ENCODE results near the gene PRCC. TPM values are rescaled to one million over a fixed set of nuclear protein-coding genes. Genes with fewer than 3 reads are reported as not detected.

The PRCC gene
- total and polyA plus RNA-seq, 2 of the 13 experiments (the other 11 are each of a cell fraction or from before 2014, with no cell fraction given) = 24.2 to 40.5 TPM

GRCh38 chr1:156754219-156754618, 13.1 kb upstream of the PRCC start:
- Histone ChIP-seq H3K4me3 (replicated peaks in 1 of 3; ENCODE audit: insufficient read depth in 1 of 3, low read depth in 2 of 3, low read length in 3 of 3) (no peak overlapping the region), H3K9me3 (ENCODE audit: low read length) (no peaks in the 10 kb centered on the region), H3K36me3 (replicated peaks in 1 of 2; ENCODE audit: control insufficient read depth in 1 of 2, insufficient read depth in 2 of 2, low read length in 2 of 2) (no peaks in the 10 kb centered on the region), H3K4me1 (ENCODE audit: insufficient read depth, low read length) (peaks cover 17% of the 10 kb centered on the region), H3K27me3 (ENCODE audit: control insufficient read depth in 1 of 2, insufficient read depth in 2 of 2, low read length in 2 of 2) (no peaks in the 10 kb centered on the region; a peak in 1 of 5 replicates), H2AFZ (ENCODE audit: low read length) (no peak overlapping the region), H3K4me2 (ENCODE audit: low read depth, low read length) (no peak overlapping the region), H4K20me1 (ENCODE audit: insufficient read depth, low read length) (no peaks in the 10 kb centered on the region), H3K27ac (ENCODE audit: extremely low read length, insufficient read depth, low read length) (no peak overlapping the region), H3K9ac (ENCODE audit: insufficient read depth, low read depth, low read length) (no peak overlapping the region), H3K79me2 (ENCODE audit: insufficient read depth, low read length) (peaks cover 29% of the 10 kb centered on the region)
- intact Hi-C loops (cut with micrococcal nuclease; ENCODE audit: unreplicated experiment) (no loop called here), in situ Hi-C loops (cut with HindIII; ENCODE audit: extremely low pct_ligation_motif_present, low pct_unique_long_range_greater_than_20kb) (no loop called here)
- CTCF ChIA-PET (ENCODE audit: low intra/inter-chr PET ratio, low total read pairs) = no interaction called here
- ATAC-seq (no peak), DNase-seq (ENCODE audit: low spot score) (no peak), FAIRE-seq (no peak)
- POLR2A ChIA-PET = interaction anchor here (1.0 kb wide), 1 partner anchor 26 kb away, joined by 3 read pairs; the partner anchor contains the start of genes ISG20L2 and METTL25B
- 98% methylated on average over 8 of the region's 8 CpGs for WGBS (ENCODE audit: low lambda C conversion rate)
- no peak for TF ChIP-seq ZNF850 (CRISPR knock-in tag; conservative IDR thresholded peaks at IDR 0.05)
- peak; percentile 4; the same call in 1 of the 2 replicates for TF ChIP-seq CEBPB (IDR thresholded peaks at IDR 0.05; ENCODE audit: borderline replicate concordance, low read depth, low read length)
- BruUV-seq (replicated peaks) = TSS peak; percentile 14

DNA sequence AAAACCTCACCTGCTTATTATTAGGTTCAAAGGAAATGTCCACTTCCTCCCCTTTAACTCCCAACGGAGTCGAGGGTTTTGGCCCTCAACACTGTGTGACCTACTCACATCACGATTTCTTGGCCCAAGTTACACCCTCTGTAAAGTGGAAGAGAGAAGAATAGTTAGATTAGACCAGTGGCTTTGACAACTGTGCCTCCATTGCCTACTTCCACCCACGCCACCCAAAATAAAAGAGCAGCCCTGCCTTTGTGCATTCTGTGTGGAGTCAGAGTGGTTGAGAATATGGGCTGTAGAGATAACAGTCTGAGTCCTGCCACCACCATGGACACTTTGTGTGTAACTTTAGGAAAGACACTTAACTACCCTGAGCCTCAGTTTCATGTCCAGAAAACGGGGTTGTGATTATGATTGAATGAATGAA, 11.8 kb upstream of the PRCC start:
- CTCF ChIA-PET (ENCODE audit: low intra/inter-chr PET ratio, low total read pairs) = no interaction called here
- no TSS peak for BruUV-seq (replicated peaks)

More for the DNA sequence above, 11.8 kb upstream of the PRCC start:
- DNase-seq (ENCODE audit: low spot score) = no peak
- Histone ChIP-seq H3K27ac (ENCODE audit: extremely low read length, insufficient read depth, low read length) (no peak overlapping the region), H3K36me3 (replicated peaks in 1 of 2; ENCODE audit: control insufficient read depth in 1 of 2, insufficient read depth in 2 of 2, low read length in 2 of 2) (no peaks in the 10 kb centered on the region), H2AFZ (ENCODE audit: low read length) (no peak overlapping the region), H3K9ac (ENCODE audit: insufficient read depth, low read depth, low read length) (no peak overlapping the region), H3K9me3 (ENCODE audit: low read length) (no peaks in the 10 kb centered on the region), H3K27me3 (ENCODE audit: control insufficient read depth in 1 of 2, insufficient read depth in 2 of 2, low read length in 2 of 2) (no peaks in the 10 kb centered on the region; a peak in 1 of 5 replicates), H3K79me2 (ENCODE audit: insufficient read depth, low read length) (peaks cover 16% of the 10 kb centered on the region), H4K20me1 (ENCODE audit: insufficient read depth, low read length) (no peaks in the 10 kb centered on the region), H3K4me2 (ENCODE audit: low read depth, low read length) (no peak overlapping the region), H3K4me1 (ENCODE audit: insufficient read depth, low read length) (peaks cover 12% of the 10 kb centered on the region), H3K4me3 (replicated peaks in 1 of 3; ENCODE audit: insufficient read depth in 1 of 3, low read depth in 2 of 3, low read length in 3 of 3) (no peak overlapping the region)
- in situ Hi-C loops (cut with HindIII; ENCODE audit: extremely low pct_ligation_motif_present, low pct_unique_long_range_greater_than_20kb) (no loop called here), intact Hi-C loops (cut with micrococcal nuclease; ENCODE audit: unreplicated experiment) (no loop called here)
- WGBS (ENCODE audit: low lambda C conversion rate) = 87% methylated on average over 5 of the region's 5 CpGs
- TF ChIP-seq, protein P1, sequence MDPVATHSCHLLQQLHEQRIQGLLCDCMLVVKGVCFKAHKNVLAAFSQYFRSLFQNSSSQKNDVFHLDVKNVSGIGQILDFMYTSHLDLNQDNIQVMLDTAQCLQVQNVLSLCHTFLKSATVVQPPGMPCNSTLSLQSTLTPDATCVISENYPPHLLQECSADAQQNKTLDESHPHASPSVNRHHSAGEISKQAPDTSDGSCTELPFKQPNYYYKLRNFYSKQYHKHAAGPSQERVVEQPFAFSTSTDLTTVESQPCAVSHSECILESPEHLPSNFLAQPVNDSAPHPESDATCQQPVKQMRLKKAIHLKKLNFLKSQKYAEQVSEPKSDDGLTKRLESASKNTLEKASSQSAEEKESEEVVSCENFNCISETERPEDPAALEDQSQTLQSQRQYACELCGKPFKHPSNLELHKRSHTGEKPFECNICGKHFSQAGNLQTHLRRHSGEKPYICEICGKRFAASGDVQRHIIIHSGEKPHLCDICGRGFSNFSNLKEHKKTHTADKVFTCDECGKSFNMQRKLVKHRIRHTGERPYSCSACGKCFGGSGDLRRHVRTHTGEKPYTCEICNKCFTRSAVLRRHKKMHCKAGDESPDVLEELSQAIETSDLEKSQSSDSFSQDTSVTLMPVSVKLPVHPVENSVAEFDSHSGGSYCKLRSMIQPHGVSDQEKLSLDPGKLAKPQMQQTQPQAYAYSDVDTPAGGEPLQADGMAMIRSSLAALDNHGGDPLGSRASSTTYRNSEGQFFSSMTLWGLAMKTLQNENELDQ (CRISPR knock-in tag; IDR thresholded peaks at IDR 0.05; ENCODE audit: borderline replicate concordance) = no peak
- TF ChIP-seq ZNF225 (CRISPR knock-in tag; IDR thresholded peaks at IDR 0.05) (no peak), THYN1 (CRISPR knock-in tag; IDR thresholded peaks at IDR 0.05; ENCODE audit: borderline replicate concordance, low read depth) (no peak)
- ATAC-seq = no peak
- FAIRE-seq = no peak
- POLR2A ChIA-PET = interaction anchor here (2.1 to 2.6 kb wide), 2 partner anchors 11 to 27 kb away, joined by 8 to 12 read pairs; partner anchors contain the start of genes ISG20L2, METTL25B and PRCC
